Measurements from ENCODE around the gene NCK1. TPM values are rescaled to one million over a fixed set of nuclear protein-coding genes. Genes with fewer than 3 reads are reported as not detected.

Gene NCK1
- total RNA-seq, 1 donor from 2014 or later = 54.0 TPM

- no peak overlapping the region for H3K4me3 ChIP-seq
- peak; percentile 25 for TF ChIP-seq CTCF (IDR thresholded peaks at IDR 0.05)
- ATAC-seq (no peak), DNase-seq (no peak)
- intact Hi-C loops (cut with DNase I) = no loop called here
- H3K36me3 ChIP-seq = peaks cover 22% of the 10 kb centered on the region
- no peaks in the 10 kb centered on the region for H3K27me3 ChIP-seq
- peaks cover 26% of the 10 kb centered on the region for H3K4me1 ChIP-seq
- H3K9me3 ChIP-seq = no peaks in the 10 kb centered on the region
- H3K27ac ChIP-seq = no peak overlapping the region
Observed at GRCh38 chr3:136949708-136950107, 87.7 kb downstream of the NCK1 start.

GRCh38 chr3:136950623-136951022 is 88.6 kb downstream of the NCK1 start:
- Histone ChIP-seq H3K27ac (no peak overlapping the region), H3K9me3 (no peaks in the 10 kb centered on the region), H3K4me3 (no peak overlapping the region), H3K4me1 (peaks cover 29% of the 10 kb centered on the region), H3K36me3 (peaks cover 19% of the 10 kb centered on the region), H3K27me3 (no peaks in the 10 kb centered on the region)
- intact Hi-C loops (cut with DNase I) = no loop called here
- ATAC-seq (no peak), DNase-seq (no peak)
- TF ChIP-seq CTCF (IDR thresholded peaks at IDR 0.05) = no peak

GRCh38 chr3:136952292-136952691 is 90.3 kb downstream of the NCK1 start:
- peaks cover 27% of the 10 kb centered on the region for H3K4me1 ChIP-seq
- no peak overlapping the region for H3K4me3 ChIP-seq
- DNase-seq (no peak), ATAC-seq (no peak)
- no peak overlapping the region for H3K27ac ChIP-seq
- intact Hi-C loops (cut with DNase I) = no loop called here
- TF ChIP-seq CTCF (IDR thresholded peaks at IDR 0.05) = no peak
- H3K9me3 ChIP-seq = no peaks in the 10 kb centered on the region
- peaks cover 8% of the 10 kb centered on the region for H3K36me3 ChIP-seq
- H3K27me3 ChIP-seq = no peaks in the 10 kb centered on the region

- no peak for DNase-seq
- H3K36me3 ChIP-seq = no peaks in the 10 kb centered on the region
- H3K4me1 ChIP-seq = peaks cover 25% of the 10 kb centered on the region
- no peak overlapping the region for H3K27ac ChIP-seq
- no peak for TF ChIP-seq CTCF (IDR thresholded peaks at IDR 0.05)
- H3K4me3 ChIP-seq = no peak overlapping the region
- no peaks in the 10 kb centered on the region for H3K9me3 ChIP-seq
- intact Hi-C loops (cut with DNase I) = no loop called here
- no peaks in the 10 kb centered on the region for H3K27me3 ChIP-seq
- ATAC-seq = peak; percentile 70
Observed at GRCh38 chr3:136954251-136954650, 92.2 kb downstream of the NCK1 start.

- H3K36me3 ChIP-seq = no peaks in the 10 kb centered on the region
- TF ChIP-seq CTCF (IDR thresholded peaks at IDR 0.05) = no peak
- H3K9me3 ChIP-seq = no peaks in the 10 kb centered on the region
- H3K4me3 ChIP-seq = no peak overlapping the region
- no peak overlapping the region for H3K27ac ChIP-seq
- intact Hi-C loops (cut with DNase I) = no loop called here
- DNase-seq = no peak
- ATAC-seq = no peak
- H3K4me1 ChIP-seq = peaks cover 16% of the 10 kb centered on the region
- H3K27me3 ChIP-seq = no peaks in the 10 kb centered on the region
Observed at GRCh38 chr3:136954980-136955780, 93.2 kb downstream of the NCK1 start.
